ENCODE data around the gene OSBP2.

Gene OSBP2

GRCh38 chr22:30919973-30920372, 225.3 kb downstream of the OSBP2 start:
- DNase-seq, result no peak

- DNase-seq, result peak; percentile 80
Observed at GRCh38 chr22:30920407-30920806, 225.7 kb downstream of the OSBP2 start.

GRCh38 chr22:30921108-30921507, 226.4 kb downstream of the OSBP2 start:
- DNase-seq, result no peak

GRCh38 chr22:30922151-30922611, 227.5 kb downstream of the OSBP2 start:
- peak; percentile 69 for DNase-seq

GRCh38 chr22:30923168-30923900, 228.7 kb downstream of the OSBP2 start:
- no peak for DNase-seq

- DNase-seq, result no peak
Observed at GRCh38 chr22:30925667-30926066, 231.0 kb downstream of the OSBP2 start.

- no peak for DNase-seq
Observed at GRCh38 chr22:30926706-30927105, 232.0 kb downstream of the OSBP2 start.

GRCh38 chr22:30927806-30928205, 233.1 kb downstream of the OSBP2 start:
- no peak for DNase-seq

GRCh38 chr22:30928401-30928800, 233.7 kb downstream of the OSBP2 start:
- no peak for DNase-seq

GRCh38 chr22:30930228-30930627, 235.6 kb downstream of the OSBP2 start:
- no peak for DNase-seq

- no peak for DNase-seq
Observed at GRCh38 chr22:30931541-30932300, 237.0 kb downstream of the OSBP2 start.

GRCh38 chr22:30932661-30933060, 238.0 kb downstream of the OSBP2 start:
- DNase-seq, result no peak

GRCh38 chr22:30933457-30933856, 238.8 kb downstream of the OSBP2 start:
- DNase-seq, result no peak

GRCh38 chr22:30934053-30934452, 239.4 kb downstream of the OSBP2 start:
- DNase-seq, result no peak

GRCh38 chr22:30940685-30941362, 246.2 kb downstream of the OSBP2 start:
- DNase-seq, result no peak

- DNase-seq, result no peak
Observed at GRCh38 chr22:30941363-30941740, 246.7 kb downstream of the OSBP2 start.

GRCh38 chr22:30943368-30943767, 248.7 kb downstream of the OSBP2 start:
- DNase-seq, result peak; percentile 26

GRCh38 chr22:30944986-30945385, 250.3 kb downstream of the OSBP2 start:
- DNase-seq, result no peak

GRCh38 chr22:30945653-30946052, 251.0 kb downstream of the OSBP2 start:
- DNase-seq, result no peak

- no peak for DNase-seq
Observed at GRCh38 chr22:30946354-30946753, 251.7 kb downstream of the OSBP2 start.

- DNase-seq, result no peak
Observed at GRCh38 chr22:30947173-30947815, 252.6 kb downstream of the OSBP2 start.

- peak; percentile 10 for DNase-seq
Observed at GRCh38 chr22:30947816-30948454, 253.3 kb downstream of the OSBP2 start.

- no peak for DNase-seq
Observed at GRCh38 chr22:30948930-30949342, 254.3 kb downstream of the OSBP2 start.
